Middle frontal gyrus (tissue), 1 donor: Measurements from ENCODE around the gene ANKRD17.
"Not testable (repeated sequence)": the region's sequence is repeated elsewhere in the genome, so short reads cannot be mapped to it uniquely, and the experiment has no call there.

Source experiments
- DNase-seq: peaks from one replicate; pipeline ENCODE4 v3.0.0-alpha.2; 2015; ENCODE audit warnings: low spot score; ENCODE audit errors: extremely low spot score

ANKRD17 gene

GRCh38 chr4:73258686-73259570 lies at the start of gene ANKRD17:
TSS of gene ANKRD17 (minus strand) at chr4:73258798. CDS start at chr4:73258668, 130 bp downstream.
- peak; percentile 83 for DNase-seq

GRCh38 chr4:73308286-73308685 lies 49.7 kb upstream of the ANKRD17 start:
- peak; percentile 52 for DNase-seq

- DNase-seq = no peak
These were observed 45.1 kb upstream of the ANKRD17 start for GRCh38 chr4:73303711-73304110.

- no peak for DNase-seq
These were observed 41.1 kb upstream of the ANKRD17 start for GRCh38 chr4:73299548-73300280.

GRCh38 chr4:73292661-73293060 lies 34.1 kb upstream of the ANKRD17 start:
- not testable (repeated sequence) for DNase-seq

- no peak for DNase-seq
These were observed 23.4 kb upstream of the ANKRD17 start for GRCh38 chr4:73281982-73282381.

- DNase-seq = no peak
These were observed 22.8 kb upstream of the ANKRD17 start for GRCh38 chr4:73281396-73281795.

GRCh38 chr4:73277201-73277600 lies 18.6 kb upstream of the ANKRD17 start:
- DNase-seq = no peak

GRCh38 chr4:73275318-73275654 lies 16.7 kb upstream of the ANKRD17 start:
- no peak for DNase-seq

- no peak for DNase-seq
These were observed 14.2 kb upstream of the ANKRD17 start for GRCh38 chr4:73272816-73273215.

- DNase-seq = no peak
These were observed 8.5 kb upstream of the ANKRD17 start for GRCh38 chr4:73267050-73267449.

GRCh38 chr4:73259571-73260090 lies 1.0 kb upstream of the ANKRD17 start:
- DNase-seq = peak; percentile 9

GRCh38 chr4:73258436-73258685 lies 237 bp downstream of the ANKRD17 start:
- no peak for DNase-seq

GRCh38 chr4:73257651-73258435 lies 755 bp downstream of the ANKRD17 start:
- no peak for DNase-seq

- DNase-seq = peak; percentile 48
These were observed 1.4 kb downstream of the ANKRD17 start for GRCh38 chr4:73257234-73257633.

GRCh38 chr4:73255847-73256246 lies 2.8 kb downstream of the ANKRD17 start:
- not testable (repeated sequence) for DNase-seq

- DNase-seq = no peak
These were observed 6.6 kb downstream of the ANKRD17 start for GRCh38 chr4:73252001-73252400.

GRCh38 chr4:73251384-73251783 lies 7.2 kb downstream of the ANKRD17 start:
- no peak for DNase-seq

GRCh38 chr4:73250642-73251041 lies 8.0 kb downstream of the ANKRD17 start:
- no peak for DNase-seq

GRCh38 chr4:73248821-73249220 lies 9.8 kb downstream of the ANKRD17 start:
- no peak for DNase-seq

- DNase-seq = no peak
These were observed 10.2 kb downstream of the ANKRD17 start for GRCh38 chr4:73248416-73248815.

GRCh38 chr4:73247100-73247499 lies 11.5 kb downstream of the ANKRD17 start:
- no peak for DNase-seq
